Cerebellar nuclear complex (tissue), 1 donor: ENCODE data around the gene ATF3.
"Not testable (repeated sequence)": the region's sequence is repeated elsewhere in the genome, so short reads cannot be mapped to it uniquely, and the experiment has no call there.

Experiments used
- DNase-seq, 2 experiments: peaks; one replicate each; lab custom pipeline; 2025; lab: John Stamatoyannopoulos, UW

ATF3 gene

GRCh38 chr1:212651521-212651920 is 43.0 kb downstream of the ATF3 start:
- no peak for DNase-seq

DNA sequence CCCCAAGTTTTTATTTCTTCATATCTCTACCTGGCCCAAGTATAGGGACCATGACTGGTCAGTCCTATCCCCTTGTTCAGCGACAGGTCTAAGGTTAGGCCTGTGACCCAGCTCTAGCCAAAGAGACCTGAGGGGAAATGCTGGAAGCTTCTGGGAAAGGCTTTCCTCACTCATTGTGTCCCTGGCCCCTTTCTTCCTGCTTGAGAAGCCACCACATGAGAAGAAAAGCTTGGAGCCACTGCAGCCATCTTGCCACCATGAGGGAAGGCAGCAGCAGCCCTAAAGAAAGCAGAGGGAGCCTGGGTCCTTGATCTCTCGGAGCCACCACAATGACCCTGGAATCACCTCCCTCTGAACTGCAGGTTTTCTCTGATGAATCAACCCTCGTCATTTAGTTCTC is 43.4 kb downstream of the ATF3 start:
- DNase-seq, result no peak

DNA sequence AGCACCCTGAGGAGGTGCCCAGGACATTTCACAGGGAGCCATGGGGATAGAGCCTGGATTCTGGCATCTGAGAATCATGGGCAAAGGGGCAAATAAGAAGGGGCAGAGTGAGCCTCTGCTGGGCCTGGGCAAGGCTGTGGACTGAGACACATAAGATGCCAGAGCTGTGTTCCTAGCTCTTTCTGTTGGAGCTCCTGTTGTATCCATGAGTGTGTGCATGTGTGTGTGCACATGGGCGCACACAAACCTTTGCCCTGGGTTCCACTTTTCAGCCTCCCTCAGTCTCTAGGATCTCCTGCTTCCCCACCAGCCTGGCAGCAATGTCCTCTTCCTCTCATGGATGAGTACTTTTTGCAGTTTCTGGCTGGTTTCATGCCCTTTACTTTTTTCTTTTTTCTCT is 44.0 kb downstream of the ATF3 start:
- DNase-seq, result no peak

GRCh38 chr1:212655668-212656440 is 47.3 kb downstream of the ATF3 start:
- DNase-seq, result no peak

DNA sequence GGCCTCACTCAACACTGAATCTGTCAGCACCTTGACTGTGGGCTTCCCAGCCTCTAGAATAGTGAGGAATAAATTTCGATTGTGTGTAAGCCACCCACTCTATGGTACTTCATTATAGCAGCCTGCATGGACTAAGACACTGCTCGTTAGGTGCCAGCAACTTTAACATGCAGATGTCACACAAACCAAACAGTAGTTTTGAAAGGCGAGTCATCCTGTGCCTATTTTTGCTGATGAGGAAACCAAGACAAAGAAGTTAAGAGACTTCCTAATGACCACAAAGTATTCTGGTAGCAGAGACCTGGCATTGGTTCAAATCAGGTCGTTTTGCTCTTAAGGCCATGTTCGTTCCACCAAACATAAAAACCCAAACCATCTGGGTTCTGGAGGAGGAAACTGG is 48.2 kb downstream of the ATF3 start:
- DNase-seq, result no peak

- DNase-seq, result not testable (repeated sequence)
Observed at GRCh38 chr1:212658250-212658649, 49.7 kb downstream of the ATF3 start.

DNA sequence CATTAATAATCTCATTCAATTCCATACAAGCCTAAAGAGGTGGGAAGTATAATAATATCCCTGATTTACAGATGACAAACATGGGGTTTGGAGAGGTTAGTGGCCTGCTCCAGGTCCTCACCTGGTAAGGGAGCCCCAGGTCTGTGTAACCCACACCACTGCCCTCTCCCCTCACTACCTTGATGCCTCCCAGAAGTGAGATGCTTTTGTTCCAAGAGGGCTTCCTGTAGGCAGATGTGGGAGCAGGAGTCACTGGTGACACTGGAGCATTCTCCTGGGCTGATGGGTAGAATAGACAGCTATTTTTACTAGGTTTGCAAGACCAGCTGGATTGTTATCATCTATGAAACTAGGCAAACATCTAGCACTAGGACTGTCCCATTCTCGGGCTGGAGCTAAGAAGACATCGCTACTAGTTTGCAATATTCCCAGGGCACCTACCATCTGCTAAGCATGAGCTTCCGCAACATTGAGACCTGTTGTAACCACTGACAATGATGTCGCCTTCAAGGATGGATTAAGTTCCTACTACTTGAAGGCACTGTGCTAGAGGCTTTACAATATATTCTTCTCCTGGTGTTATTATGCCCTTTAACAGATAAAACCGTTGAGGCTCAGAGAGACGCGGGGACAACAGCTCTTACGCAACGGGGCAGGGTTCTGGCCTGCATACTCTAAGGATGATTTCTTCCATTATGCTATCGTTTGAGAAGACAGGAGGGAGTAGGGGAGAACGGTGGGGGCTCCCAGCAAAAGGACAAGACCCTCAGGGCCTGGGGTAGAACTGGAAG is 56.0 kb downstream of the ATF3 start:
- DNase-seq, result no peak

DNA sequence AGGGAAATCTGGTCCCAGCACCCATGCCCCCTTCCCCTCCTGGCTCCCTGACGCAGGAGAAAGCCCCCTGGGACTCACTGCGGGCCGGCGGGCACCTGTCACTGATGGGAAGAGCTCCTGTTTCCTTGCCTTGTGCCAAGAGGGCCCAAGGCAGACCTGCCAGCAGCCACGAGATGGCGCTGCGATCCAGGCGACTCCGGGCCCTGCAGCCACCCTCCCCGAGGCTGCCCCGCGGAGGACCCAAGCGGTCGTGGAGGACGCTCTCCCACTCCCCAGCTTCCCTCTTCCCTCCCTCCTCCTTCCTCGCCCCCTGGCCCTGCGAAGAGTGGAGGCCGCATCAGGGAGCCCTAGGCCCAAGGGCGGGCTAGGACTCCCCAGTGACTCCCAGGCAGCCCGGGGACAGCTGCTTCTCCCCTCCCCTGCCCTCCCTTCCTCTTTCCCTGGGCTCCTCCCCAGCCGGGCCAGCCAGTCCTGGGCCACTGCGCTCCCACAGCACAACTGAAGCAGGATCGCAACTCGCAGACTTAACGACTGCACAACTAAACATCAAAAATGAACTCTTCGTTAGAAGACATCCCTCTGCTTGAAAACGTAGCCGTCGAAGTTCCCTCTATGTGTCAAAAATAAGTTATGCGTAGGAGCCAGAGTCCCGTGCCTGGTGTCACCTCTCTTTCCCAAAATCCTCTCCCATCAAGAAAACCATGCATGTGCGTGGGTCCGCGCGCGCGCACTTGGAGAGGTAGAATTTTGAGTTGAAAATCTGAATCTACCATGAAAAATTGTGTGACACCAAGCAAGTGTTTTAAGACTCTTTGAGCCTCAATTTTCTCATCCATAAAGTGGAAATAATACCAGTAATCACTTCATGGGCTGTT is 56.9 kb downstream of the ATF3 start:
- no peak for DNase-seq

DNA sequence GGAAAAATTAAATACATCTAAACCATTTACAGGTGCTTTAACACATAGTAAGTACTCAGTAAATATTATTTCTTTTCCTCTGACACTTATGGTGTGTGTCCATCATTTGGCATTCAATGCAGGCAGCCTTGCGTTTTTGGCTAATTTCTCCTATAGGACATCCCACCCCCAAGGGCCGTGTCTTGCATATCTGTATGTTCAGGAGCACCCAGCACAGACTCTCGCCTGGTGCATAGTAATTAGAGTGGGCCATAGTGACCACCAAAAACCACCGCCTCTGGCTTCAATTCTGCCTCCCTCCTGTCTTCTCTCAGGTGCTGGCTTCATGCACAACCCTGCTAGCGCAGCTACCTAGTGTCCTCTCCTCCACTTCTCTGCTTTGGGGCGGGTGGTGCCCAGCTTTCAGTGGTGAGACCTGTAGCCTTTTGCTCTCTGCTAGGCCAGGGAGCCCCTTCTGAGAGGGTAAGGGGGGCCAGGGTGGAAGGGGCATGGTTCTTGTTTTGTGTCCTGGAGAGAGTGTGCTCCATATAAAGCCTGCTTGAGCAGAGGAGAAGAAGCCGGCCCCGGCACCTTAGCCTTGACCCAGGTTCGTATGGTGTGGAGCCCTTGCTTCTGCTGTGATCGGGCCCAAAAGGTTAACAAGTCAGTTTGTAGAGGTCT is 57.7 kb downstream of the ATF3 start:
- DNase-seq, result no peak

GRCh38 chr1:212667223-212668139 is 58.9 kb downstream of the ATF3 start:
- no peak for DNase-seq

DNA sequence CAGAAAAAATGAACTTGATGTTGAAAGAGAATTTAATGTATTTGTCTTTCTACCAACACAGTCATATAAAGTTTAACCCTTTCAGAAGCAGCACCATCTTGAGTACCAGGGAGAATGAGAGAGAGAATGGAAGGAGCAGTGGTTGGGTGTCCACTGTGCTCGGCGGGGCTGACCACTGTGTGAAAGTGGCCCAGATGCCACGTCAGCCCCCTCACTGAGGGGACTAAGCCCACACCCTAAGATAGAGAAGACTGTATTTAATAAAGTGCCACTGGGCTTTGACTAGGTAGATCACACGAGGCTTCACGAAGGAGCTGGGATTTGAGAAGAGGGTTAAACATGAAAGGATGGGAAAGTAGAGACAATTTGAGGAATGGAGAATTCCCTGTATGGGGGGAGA is 59.9 kb downstream of the ATF3 start:
- DNase-seq, result no peak

- no peak for DNase-seq
Observed at GRCh38 chr1:212669102-212669501, 60.5 kb downstream of the ATF3 start.

- no peak for DNase-seq
Observed at GRCh38 chr1:212669600-212669999, 61.0 kb downstream of the ATF3 start.

DNA sequence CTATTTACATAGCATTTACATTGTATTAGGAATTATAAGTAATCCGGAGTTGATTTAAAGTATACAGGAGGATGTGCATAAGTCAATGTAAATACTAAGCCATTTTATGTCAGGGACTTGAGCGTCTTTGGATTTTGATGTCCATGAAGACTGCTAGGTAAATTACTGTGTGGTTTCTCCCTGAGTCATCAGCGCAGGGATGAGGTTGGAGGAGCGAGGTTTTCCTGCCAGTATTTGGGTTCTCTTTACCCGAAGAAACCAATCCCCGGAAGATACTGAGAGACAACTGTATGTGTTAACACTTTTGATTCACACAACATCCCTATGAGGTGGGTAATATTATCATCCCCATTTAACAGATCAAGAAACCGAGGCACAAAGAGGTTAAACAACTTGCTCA is 61.7 kb downstream of the ATF3 start:
- DNase-seq, result no peak
